Prostate gland (tissue), 2 donors: ENCODE data around the gene PCDHB7. TPM values are rescaled to one million over a fixed set of nuclear protein-coding genes. Genes with fewer than 3 reads are reported as not detected.
"Not testable (repeated sequence)": the region's sequence is repeated elsewhere in the genome, so short reads cannot be mapped to it uniquely, and the experiment has no call there.

Experiments
- DNase-seq: peaks from one replicate; pipeline ENCODE4 v3.0.0-alpha.2; 2019; ENCODE audit warnings: low spot score
- H3K27ac ChIP-seq, 2 donors: fragments of 200-600 bp; sonication (generic); 2 replicates each; pipeline ENCODE4 v1.5.1; 2017 to 2019
- H3K27me3 ChIP-seq: fragments of 200-600 bp; sonication (generic); replicated peaks from 2 replicates; pipeline ENCODE4 v1.5.1; 2019; ENCODE audit not compliant: insufficient read depth
- H3K36me3 ChIP-seq, 2 donors: fragments of 200-600 bp; sonication (generic); 1 replicate in 1 of 2; 2 replicates in 1 of 2; pipeline versions ENCODE4 v1.5.1 to v1.8.1; 2017 to 2019
- H3K4me1 ChIP-seq: fragments of 200-600 bp; sonication (generic); replicated peaks from 2 replicates; pipeline ENCODE4 v1.5.1; 2019
- H3K4me3 ChIP-seq, 2 donors: fragments of 200-600 bp; sonication (generic); 2 replicates each; pipeline ENCODE4 v1.5.1; 2017 to 2019
- H3K9me3 ChIP-seq: fragments of 200-600 bp; sonication (generic); 2 replicates; pipeline ENCODE4 v1.5.1; 2017
- POLR2A ChIP-seq: fragments of 450-650 bp; IDR thresholded peaks from one replicate; pipeline ENCODE4 v1.6.1; 2016; ENCODE audit warnings: antibody characterized with exemption, mild to moderate bottlenecking
- POLR2AphosphoS5 ChIP-seq: sonication (generic); formaldehyde crosslinking; IDR thresholded peaks from one replicate; pipeline ENCODE4 v1.6.1; 2017; ENCODE audit warnings: antibody characterized with exemption
- WGBS: methylation state at CpG from one replicate; pipeline ENCODE4 v1.1.5; 2018; 5-methylcytosine and 5-hydroxymethylcytosine counted together
- intact Hi-C: fragments of 100-400 bp; cut with DNase I; formaldehyde crosslinking; loops from one replicate; pipeline ENCODE4 v1.14.2; 2022
- total RNA-seq, 2 donors: library from RNA; depleted of rRNA; stranded (reverse); fragments of >200 nt; gene quantifications; one replicate each; pipeline ENCODE4 v1.1.0, GENCODE V29; 2016
- TF ChIP-seq, protein P1 (sequence below), 4 experiments: fragments of 200-600 bp in 2 of 4; fragments of 450-650 bp in 2 of 4; sonication (generic) in 2 of 4; IDR thresholded peaks; 1 replicate in 3 of 4; 2 replicates in 1 of 4; pipeline ENCODE4 v1.5.1; 2016 to 2019; ENCODE audit warnings: antibody characterized with exemption in 4 of 4, mild to moderate bottlenecking in 2 of 4, moderate library complexity in 2 of 4

The PCDHB7 gene
- total RNA-seq = 1 to 10 TPM; 1.2 to 1.9 TPM

DNA sequence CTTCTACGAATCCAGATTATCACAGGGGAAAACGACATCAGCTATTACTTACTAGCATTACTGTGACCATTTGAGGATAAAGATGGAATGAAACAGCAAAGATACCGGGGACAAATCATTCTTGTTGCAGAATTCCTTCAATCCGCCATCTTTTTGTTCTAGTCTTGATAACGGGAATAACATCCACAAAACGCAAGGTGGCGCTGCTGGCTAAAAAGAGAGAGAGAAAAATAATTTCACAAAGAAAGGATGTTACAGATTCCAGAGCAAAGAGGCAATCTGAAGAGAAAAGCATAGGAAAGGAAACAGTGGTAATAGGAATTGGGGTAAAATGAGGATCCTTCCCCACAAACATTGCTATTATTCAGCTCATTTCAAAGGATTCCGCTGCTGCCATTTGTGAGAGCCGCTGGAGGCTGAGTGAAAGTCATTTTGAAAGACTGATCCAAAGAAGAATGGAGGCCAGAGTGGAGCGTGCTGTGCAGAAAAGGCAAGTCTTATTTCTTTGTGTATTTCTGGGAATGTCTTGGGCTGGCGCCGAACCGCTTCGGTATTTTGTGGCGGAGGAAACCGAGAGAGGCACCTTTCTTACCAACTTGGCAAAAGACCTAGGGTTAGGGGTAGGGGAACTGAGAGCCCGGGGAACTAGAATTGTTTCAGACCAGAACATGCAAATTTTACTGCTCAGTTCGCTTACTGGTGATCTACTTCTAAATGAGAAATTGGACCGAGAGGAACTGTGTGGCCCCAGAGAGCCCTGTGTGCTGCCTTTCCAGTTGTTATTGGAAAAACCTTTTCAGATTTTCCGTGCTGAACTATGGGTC, at the start of gene PCDHB7:
Gene PCDHB7 (plus strand): TSS at position 264 of the 824 bp plus-strand sequence. CDS start 192 bp downstream, at position 456.
- no peak for DNase-seq
- no peaks in the 10 kb centered on the region for H3K4me1 ChIP-seq
- 25% methylated on average over 20 of the region's 20 CpGs for WGBS
- H3K36me3 ChIP-seq = no peaks in the 10 kb centered on the region
- H3K4me3 ChIP-seq = no peak within 1 kb of the TSS
- intact Hi-C loops = no loop called here
- no peak within 1 kb of the TSS for H3K27ac ChIP-seq
- peaks cover 6% of the 10 kb centered on the region for H3K27me3 ChIP-seq
- TF ChIP-seq POLR2A = no peak
- TF ChIP-seq, protein P1, sequence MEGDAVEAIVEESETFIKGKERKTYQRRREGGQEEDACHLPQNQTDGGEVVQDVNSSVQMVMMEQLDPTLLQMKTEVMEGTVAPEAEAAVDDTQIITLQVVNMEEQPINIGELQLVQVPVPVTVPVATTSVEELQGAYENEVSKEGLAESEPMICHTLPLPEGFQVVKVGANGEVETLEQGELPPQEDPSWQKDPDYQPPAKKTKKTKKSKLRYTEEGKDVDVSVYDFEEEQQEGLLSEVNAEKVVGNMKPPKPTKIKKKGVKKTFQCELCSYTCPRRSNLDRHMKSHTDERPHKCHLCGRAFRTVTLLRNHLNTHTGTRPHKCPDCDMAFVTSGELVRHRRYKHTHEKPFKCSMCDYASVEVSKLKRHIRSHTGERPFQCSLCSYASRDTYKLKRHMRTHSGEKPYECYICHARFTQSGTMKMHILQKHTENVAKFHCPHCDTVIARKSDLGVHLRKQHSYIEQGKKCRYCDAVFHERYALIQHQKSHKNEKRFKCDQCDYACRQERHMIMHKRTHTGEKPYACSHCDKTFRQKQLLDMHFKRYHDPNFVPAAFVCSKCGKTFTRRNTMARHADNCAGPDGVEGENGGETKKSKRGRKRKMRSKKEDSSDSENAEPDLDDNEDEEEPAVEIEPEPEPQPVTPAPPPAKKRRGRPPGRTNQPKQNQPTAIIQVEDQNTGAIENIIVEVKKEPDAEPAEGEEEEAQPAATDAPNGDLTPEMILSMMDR (IDR thresholded peaks at IDR 0.05) = peak in 1 of 4 experiments; percentile 11
- no peak for TF ChIP-seq POLR2AphosphoS5
- no peaks in the 10 kb centered on the region for H3K9me3 ChIP-seq

DNA sequence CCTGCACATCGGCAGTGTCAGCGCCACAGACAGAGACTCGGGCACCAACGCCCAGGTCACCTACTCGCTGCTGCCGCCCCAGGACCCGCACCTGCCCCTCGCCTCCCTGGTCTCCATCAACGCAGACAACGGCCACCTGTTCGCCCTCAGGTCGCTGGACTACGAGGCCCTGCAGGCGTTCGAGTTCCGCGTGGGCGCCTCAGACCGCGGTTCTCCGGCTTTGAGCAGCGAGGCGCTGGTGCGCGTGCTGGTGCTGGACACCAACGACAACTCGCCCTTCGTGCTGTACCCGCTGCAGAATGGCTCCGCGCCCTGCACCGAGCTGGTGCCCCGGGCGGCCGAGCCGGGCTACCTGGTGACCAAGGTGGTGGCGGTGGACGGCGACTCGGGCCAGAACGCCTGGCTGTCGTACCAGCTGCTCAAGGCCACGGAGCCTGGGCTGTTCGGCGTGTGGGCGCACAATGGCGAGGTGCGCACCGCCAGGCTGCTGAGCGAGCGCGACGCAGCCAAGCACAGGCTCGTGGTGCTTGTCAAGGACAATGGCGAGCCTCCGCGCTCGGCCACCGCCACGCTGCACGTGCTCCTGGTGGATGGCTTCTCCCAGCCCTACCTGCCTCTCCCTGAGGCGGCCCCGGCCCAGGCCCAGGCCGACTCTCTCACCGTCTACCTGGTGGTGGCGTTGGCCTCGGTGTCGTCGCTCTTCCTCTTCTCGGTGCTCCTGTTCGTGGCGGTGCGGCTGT, 48.9 kb upstream of the PCDHB7 start:
- H3K4me3 ChIP-seq, H3K9me3 ChIP-seq, intact Hi-C loops, H3K27me3 ChIP-seq, H3K36me3 ChIP-seq, H3K4me1 ChIP-seq, H3K27ac ChIP-seq, DNase-seq: not testable (repeated sequence)
- WGBS = 26% methylated on average over 30 of the region's 73 CpGs

DNA sequence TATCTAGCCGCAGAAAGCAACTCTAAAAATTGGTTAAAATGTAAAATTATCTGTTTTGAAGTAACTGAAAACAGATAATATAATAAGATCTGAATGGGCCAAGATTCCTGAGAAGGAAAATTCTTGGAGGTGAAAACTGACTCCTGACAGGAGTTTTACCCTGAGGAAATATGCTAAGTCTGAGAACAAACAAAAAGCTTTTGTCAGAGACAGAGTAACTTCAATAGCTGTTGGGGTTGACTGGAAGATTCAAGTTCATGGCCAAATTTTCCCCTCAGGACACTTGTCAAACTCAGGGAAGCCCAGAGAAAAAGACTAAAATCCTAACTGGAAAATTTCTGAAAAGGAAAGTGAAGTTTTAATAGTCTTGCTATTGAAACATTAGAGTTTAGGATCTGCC, 45.1 kb upstream of the PCDHB7 start:
- no peak overlapping the region for H3K27ac ChIP-seq
- H3K4me1 ChIP-seq = no peaks in the 10 kb centered on the region
- no peaks in the 10 kb centered on the region for H3K36me3 ChIP-seq
- 88% methylated on average over 1 of the region's 1 CpG for WGBS
- TF ChIP-seq, protein P1 (IDR thresholded peaks at IDR 0.05) = no peak
- TF ChIP-seq POLR2A (no peak), POLR2AphosphoS5 (no peak)
- H3K4me3 ChIP-seq = no peak overlapping the region
- no peaks in the 10 kb centered on the region for H3K27me3 ChIP-seq
- H3K9me3 ChIP-seq = no peaks in the 10 kb centered on the region
- no peak for DNase-seq
- intact Hi-C loops = no loop called here

DNA sequence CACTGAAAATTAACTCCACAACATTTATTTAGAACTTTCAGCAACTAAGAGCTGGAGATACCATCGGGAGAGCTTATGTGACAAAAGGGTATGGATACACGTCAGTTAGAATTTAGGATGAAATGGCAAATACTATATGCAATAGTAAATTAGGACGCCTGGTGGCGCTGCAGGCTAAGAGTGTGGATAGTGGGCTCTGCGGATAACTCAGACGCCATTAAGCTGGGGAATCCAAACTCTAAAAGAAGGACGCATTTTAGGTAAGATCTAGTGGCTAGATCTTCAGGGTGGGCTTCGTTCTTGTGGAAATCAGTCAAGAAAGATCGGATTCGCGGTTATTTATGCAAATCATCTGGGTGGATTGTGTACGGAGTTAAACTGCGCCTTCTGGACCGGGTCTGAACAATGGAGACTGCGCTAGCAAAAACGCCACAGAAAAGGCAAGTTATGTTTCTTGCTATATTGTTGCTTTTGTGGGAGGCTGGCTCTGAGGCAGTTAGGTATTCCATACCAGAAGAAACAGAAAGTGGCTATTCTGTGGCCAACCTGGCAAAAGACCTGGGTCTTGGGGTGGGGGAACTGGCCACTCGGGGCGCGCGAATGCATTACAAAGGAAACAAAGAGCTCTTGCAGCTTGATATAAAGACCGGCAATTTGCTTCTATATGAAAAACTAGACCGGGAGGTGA, 37.3 kb upstream of the PCDHB7 start, which contains the start of gene PCDHB5:
Gene PCDHB5 (plus strand): TSS at position 177 of the 688 bp plus-strand sequence. CDS start 229 bp downstream, at position 406.
- Histone ChIP-seq H3K4me1 (no peaks in the 10 kb centered on the region), H3K27ac (no peak within 1 kb of the TSS), H3K27me3 (no peaks in the 10 kb centered on the region), H3K4me3 (peak within 1 kb of the TSS; percentile 25), H3K36me3 (no peaks in the 10 kb centered on the region), H3K9me3 (no peaks in the 10 kb centered on the region)
- TF ChIP-seq, protein P1 (IDR thresholded peaks at IDR 0.05) = peak in 2 of 4 experiments; percentile 18 to 26
- no peak for TF ChIP-seq POLR2A
- TF ChIP-seq POLR2AphosphoS5 = no peak
- intact Hi-C loops = no loop called here
- DNase-seq = no peak
- 23% methylated on average over 22 of the region's 22 CpGs for WGBS

DNA sequence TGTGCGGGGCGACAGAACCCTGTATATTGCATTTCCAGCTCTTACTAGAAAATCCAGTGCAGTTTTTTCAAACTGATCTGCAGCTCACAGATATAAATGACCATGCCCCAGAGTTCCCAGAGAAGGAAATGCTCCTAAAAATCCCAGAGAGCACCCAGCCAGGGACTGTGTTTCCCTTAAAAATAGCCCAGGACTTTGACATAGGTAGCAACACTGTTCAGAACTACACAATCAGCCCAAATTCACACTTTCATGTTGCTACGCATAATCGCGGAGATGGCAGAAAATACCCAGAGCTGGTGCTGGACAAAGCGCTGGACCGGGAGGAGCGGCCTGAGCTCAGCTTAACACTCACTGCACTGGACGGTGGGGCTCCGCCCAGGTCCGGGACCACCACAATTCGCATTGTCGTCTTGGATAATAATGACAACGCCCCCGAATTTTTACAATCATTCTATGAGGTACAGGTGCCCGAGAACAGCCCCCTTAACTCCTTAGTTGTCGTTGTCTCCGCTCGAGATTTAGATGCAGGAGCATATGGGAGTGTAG, 36.7 kb upstream of the PCDHB7 start:
- no peaks in the 10 kb centered on the region for H3K4me1 ChIP-seq
- TF ChIP-seq POLR2A = no peak
- TF ChIP-seq, protein P1 (IDR thresholded peaks at IDR 0.05) = no peak
- no peak overlapping the region for H3K27ac ChIP-seq
- no peaks in the 10 kb centered on the region for H3K36me3 ChIP-seq
- intact Hi-C loops = no loop called here
- H3K4me3 ChIP-seq = peak overlapping the region; percentile 25
- H3K27me3 ChIP-seq = no peaks in the 10 kb centered on the region
- 44% methylated on average over 19 of the region's 19 CpGs for WGBS
- no peaks in the 10 kb centered on the region for H3K9me3 ChIP-seq
- DNase-seq = no peak

DNA sequence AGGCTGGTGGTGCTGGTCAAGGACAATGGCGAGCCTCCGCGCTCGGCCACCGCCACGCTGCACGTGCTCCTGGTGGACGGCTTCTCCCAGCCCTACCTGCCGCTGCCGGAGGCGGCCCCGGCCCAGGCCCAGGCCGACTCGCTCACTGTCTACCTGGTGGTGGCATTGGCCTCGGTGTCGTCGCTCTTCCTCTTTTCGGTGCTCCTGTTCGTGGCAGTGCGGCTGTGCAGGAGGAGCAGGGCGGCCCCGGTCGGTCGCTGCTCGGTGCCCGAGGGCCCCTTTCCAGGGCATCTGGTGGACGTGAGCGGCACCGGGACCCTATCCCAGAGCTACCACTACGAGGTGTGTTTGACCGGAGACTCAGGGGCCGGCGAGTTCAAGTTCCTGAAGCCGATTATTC, 35.1 kb upstream of the PCDHB7 start:
- 47% methylated on average over 10 of the region's 34 CpGs for WGBS
- DNase-seq, H3K27me3 ChIP-seq, H3K36me3 ChIP-seq, H3K27ac ChIP-seq, H3K4me3 ChIP-seq, H3K4me1 ChIP-seq, H3K9me3 ChIP-seq, intact Hi-C loops: not testable (repeated sequence)
